Measurements from ENCODE around the gene KCTD17.

GRCh38 chr22:37044634-37045625, 6.6 kb upstream of the KCTD17 start:
- TF ChIP-seq RXRA (IDR thresholded peaks at IDR 0.05): no peak
- no peak for TF ChIP-seq TAF1 (conservative IDR thresholded peaks at IDR 0.05)
- TF ChIP-seq, protein P1, sequence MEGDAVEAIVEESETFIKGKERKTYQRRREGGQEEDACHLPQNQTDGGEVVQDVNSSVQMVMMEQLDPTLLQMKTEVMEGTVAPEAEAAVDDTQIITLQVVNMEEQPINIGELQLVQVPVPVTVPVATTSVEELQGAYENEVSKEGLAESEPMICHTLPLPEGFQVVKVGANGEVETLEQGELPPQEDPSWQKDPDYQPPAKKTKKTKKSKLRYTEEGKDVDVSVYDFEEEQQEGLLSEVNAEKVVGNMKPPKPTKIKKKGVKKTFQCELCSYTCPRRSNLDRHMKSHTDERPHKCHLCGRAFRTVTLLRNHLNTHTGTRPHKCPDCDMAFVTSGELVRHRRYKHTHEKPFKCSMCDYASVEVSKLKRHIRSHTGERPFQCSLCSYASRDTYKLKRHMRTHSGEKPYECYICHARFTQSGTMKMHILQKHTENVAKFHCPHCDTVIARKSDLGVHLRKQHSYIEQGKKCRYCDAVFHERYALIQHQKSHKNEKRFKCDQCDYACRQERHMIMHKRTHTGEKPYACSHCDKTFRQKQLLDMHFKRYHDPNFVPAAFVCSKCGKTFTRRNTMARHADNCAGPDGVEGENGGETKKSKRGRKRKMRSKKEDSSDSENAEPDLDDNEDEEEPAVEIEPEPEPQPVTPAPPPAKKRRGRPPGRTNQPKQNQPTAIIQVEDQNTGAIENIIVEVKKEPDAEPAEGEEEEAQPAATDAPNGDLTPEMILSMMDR (IDR thresholded peaks at IDR 0.05; ENCODE audit: low read depth, low read length, missing input control): no peak
- TF ChIP-seq, protein P2, sequence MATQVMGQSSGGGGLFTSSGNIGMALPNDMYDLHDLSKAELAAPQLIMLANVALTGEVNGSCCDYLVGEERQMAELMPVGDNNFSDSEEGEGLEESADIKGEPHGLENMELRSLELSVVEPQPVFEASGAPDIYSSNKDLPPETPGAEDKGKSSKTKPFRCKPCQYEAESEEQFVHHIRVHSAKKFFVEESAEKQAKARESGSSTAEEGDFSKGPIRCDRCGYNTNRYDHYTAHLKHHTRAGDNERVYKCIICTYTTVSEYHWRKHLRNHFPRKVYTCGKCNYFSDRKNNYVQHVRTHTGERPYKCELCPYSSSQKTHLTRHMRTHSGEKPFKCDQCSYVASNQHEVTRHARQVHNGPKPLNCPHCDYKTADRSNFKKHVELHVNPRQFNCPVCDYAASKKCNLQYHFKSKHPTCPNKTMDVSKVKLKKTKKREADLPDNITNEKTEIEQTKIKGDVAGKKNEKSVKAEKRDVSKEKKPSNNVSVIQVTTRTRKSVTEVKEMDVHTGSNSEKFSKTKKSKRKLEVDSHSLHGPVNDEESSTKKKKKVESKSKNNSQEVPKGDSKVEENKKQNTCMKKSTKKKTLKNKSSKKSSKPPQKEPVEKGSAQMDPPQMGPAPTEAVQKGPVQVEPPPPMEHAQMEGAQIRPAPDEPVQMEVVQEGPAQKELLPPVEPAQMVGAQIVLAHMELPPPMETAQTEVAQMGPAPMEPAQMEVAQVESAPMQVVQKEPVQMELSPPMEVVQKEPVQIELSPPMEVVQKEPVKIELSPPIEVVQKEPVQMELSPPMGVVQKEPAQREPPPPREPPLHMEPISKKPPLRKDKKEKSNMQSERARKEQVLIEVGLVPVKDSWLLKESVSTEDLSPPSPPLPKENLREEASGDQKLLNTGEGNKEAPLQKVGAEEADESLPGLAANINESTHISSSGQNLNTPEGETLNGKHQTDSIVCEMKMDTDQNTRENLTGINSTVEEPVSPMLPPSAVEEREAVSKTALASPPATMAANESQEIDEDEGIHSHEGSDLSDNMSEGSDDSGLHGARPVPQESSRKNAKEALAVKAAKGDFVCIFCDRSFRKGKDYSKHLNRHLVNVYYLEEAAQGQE (IDR thresholded peaks at IDR 0.05): no peak
- no peak for TF ChIP-seq HNF4A (conservative IDR thresholded peaks at IDR 0.05)
- no peak for TF ChIP-seq FOXA1 (IDR thresholded peaks at IDR 0.05)
